GM18499 (cell line): ENCODE results near the gene ACAD8.
"Not testable (repeated sequence)": the region's sequence is repeated elsewhere in the genome, so short reads cannot be mapped to it uniquely, and the experiment has no call there.

ENCODE experiments used
- ATAC-seq: cut with Tn5 transposase; IDR thresholded peaks from one replicate; pipeline ENCODE4 v1.9.1; 2021; ENCODE audit warnings: moderate number of reproducible peaks; ENCODE audit not compliant: insufficient read depth, unreplicated experiment

Gene ACAD8

DNA sequence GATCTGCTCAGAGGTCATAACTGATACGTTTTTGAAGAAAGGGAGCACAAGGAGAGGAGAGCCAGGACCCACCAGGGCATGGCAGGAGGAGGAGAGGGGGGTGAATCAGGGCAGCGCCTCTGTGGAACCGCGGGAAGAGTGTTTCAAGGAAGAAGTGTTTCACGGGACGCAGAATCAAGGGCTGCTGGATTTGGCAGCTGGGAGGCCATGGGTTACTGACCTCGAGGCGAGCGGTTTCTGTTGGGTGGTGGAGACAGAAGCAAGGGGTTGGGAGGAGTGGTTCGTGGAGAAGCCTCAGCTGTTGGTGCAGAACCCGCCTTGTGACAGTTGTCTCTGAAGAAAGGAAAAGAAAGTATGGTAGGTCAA lies 15.8 kb upstream of the ACAD8 start:
- no peak for ATAC-seq

DNA sequence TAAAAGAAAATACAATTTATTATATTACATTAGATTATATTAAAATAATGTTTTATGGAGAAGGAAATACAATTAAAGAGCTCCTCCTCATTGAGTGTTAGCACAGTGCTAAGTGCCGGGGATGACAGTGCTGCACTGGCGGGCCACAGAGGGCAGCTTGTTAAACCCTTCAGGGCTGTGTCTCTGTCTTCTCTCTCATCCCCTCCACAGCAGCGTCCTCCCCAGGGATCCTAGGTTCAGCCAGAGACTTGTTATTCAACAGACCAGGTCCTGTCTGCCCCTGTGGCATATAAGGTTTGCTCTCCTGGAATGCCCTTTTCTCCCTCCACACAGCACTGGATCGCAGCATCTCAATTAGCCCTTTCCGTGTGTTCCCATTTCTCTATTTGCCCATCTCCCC lies 14.4 kb upstream of the ACAD8 start:
- ATAC-seq = no peak

DNA sequence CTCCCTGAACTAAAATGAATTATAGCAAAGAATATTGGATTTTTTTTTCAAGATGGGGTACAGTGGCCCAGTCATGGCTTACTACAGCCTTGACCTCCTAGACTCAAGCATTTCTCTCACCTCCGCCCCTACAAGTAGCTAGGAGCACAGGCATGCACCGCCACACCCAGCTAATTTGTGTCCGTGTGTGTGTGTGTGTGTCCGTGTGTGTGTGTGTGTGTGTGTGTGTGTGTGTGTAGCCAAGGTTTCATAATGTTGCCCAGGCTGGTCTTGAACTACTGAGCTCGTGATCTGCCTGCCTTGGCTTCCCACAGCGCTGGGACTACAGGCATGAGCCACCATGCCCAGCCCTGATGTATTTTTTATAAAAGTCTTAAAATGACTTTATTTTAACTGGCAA lies 12.8 kb upstream of the ACAD8 start:
- ATAC-seq = no peak

- no peak for ATAC-seq
Measured at GRCh38 chr11:134242376-134242775, 11.0 kb upstream of the ACAD8 start.

DNA sequence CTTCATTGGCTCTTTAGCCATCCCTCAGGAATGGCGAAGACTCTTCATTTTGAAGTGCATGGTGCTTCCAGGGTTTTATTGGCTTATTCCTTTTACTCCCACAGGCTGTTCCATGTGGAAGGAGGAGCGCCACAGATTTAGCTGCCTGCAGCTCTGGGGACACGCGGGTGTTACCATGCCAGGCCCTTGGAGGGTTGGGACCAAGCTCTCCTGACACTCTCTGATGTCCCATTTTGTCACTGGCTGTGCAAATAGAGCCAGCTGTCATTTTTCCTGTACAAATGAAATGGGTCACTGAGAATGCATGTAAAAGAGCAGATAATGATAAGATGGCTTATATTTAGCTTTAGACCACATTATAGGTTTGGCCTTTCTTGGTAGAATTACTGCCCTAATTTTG lies 9.5 kb upstream of the ACAD8 start:
- ATAC-seq = no peak

DNA sequence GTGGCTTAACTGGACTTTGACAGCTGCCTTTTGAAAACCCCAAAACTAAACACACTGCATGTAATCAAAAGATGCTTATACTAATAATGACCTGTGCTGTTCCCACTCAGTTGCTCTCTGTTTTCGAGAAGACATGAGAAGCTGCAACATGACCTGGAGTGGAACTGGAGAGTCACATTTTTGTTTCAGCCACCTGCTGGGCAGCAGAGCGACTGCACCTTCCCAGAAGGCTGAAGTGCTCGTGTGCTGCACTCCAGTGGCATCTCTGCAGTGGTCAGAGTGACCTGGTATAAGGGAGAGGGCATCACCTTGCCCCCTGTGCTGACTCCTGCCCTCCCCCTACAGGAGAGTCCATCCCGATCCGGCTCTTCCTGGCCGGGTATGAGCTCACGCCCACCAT lies 8.8 kb upstream of the ACAD8 start:
- peak; percentile 61 for ATAC-seq

DNA sequence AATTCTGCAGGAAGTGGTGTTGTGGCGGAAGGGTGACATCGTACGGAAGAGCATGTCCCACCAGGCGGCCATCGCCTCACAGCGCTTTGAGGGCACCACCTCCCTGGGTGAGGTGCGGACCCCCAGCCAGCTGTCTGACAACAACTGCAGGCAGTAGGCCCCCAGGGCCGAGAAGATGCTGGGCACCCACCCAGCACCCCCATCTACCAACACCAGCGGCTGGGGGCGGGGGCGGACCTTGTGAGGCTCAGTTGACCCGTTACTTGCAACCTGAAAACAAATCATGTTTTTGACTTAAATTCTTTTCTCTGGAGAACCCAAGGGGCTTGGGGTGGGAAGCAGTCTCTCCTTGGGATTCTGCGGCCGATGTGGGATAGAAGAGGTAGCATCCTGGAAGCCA lies 7.9 kb upstream of the ACAD8 start:
- no peak for ATAC-seq

- ATAC-seq = no peak
Measured at GRCh38 chr11:134246100-134246499, 7.3 kb upstream of the ACAD8 start.

DNA sequence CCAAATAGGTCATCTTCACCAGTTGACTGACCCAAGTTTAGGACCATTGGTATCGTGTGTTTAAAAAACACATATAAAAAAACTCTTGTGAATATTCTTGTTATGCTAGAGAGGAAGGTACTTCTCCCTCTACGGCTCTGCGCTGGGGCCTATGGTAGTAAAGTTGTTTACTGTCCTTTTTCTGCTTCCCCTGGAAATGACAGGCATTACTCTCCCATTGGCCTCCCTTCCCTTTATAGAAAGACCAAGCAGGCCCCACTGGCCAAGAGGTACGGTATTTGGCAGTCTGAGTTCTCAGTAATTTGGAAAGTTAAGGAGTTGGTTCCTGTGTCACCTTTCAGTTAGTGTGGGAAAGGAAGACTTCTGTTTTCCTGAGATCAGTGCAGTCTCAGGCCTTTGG lies 6.7 kb upstream of the ACAD8 start:
- no peak for ATAC-seq

DNA sequence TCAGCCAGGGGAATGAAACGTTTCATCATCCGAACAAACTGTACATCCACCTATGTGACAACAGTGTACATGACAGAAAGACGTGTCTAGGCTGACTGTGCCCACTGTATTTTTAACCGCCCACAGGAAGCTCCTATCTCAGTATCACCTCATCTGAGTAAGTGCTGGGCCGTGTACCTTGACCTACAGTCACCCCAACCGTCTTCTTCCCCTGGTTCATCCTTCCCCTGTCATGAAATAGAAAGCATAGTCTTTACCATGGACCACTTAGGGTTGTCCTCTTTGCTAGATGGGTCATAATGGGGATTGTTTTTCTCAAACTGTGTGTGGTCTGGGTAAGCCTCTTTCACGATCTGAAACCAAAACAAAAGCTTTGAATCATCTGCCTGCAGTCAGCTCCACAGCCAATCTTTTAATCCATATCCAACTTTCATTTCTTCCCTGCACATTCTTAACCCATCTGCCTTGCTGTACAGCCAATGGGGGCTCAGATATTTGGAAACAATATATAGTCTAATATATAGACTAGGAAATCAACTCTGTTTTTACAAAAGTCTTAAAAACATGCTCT lies 4.4 kb upstream of the ACAD8 start:
- ATAC-seq = no peak

GRCh38 chr11:134250246-134250645 lies 3.1 kb upstream of the ACAD8 start:
- no peak for ATAC-seq

GRCh38 chr11:134250675-134251074 lies 2.7 kb upstream of the ACAD8 start:
- no peak for ATAC-seq

DNA sequence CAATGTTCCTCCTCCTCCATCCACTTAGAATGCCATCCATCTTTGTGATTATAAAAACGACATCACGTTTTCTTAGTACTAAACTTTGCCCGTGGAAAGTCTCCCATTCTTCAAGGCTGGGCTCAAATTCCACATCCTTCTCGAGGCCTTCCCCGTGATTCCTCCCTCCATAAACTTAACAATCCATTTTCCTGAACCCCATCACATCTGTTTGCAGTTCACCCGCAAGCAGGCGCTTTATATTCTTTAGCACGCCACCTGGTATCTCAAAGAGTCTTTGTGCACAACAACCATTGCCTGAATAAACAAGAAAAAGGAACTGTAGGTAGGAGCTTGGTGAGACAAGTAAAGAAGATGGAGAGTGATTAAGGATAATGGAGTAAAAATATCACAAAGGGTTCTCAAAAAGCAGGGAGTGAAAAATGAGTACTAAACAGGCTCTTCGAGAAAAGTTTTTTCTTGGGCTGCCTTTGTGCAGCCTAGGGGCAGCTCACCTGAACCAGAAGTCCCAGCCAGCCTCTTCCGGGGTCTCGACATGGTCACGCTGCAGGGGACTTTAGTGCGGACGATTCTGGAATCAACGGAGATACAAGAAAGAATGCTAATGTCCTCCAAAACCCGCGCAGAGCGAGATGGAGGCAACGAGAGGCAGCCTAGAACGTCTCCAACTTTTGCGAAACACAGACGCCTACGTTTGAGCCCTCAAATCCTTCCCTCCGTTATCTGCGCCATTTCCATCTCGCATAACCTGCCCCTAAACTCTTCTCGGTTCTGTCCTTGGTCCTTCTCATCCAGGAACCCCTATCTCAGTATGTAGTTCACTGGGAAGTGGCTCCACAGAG lies 801 bp upstream of the ACAD8 start:
- ATAC-seq = peak; percentile 26

GRCh38 chr11:134254433-134255183 lies 1.2 kb downstream of the ACAD8 start:
- ATAC-seq = no peak

DNA sequence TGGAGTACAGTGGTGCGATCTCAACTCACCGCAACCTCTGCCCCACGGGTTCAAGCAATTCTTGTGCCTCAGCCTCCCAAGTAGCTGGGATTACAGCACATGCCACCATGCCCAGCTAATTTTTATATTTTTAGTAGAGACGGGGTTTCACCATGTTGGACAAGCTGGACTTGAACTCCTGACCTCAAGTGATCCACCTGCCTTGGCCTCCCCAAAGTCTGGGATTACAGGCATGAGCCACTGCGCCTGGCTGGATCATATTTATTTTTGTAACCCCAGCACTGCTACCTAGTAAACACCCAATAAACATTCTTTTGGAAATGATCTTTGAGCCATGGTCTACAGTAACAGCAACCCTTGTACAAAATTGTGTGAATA lies 1.8 kb downstream of the ACAD8 start:
- ATAC-seq = not testable (repeated sequence)

- ATAC-seq = no peak
Measured at GRCh38 chr11:134257101-134257500, 3.7 kb downstream of the ACAD8 start.

DNA sequence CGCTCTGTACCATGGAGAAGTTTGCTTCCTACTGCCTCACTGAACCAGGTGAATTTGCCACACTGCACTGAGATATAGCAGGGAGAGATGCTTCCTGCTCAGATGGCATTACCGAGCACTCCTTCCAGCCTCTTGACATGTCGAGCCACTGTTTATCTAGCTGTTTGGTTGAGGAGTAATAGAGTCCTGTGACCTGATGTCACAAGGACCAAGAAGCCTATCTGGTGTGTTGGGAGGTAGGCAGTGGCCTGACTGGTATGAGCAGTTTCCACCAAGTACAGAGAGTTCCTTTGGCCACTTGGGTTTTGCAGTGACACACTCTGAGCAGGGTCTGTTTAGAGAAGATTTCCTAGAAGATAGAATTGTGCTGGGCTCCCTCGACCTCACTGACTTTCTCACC lies 5.2 kb downstream of the ACAD8 start:
- no peak for ATAC-seq

- ATAC-seq = no peak
Measured at GRCh38 chr11:134260503-134260902, 7.1 kb downstream of the ACAD8 start.

DNA sequence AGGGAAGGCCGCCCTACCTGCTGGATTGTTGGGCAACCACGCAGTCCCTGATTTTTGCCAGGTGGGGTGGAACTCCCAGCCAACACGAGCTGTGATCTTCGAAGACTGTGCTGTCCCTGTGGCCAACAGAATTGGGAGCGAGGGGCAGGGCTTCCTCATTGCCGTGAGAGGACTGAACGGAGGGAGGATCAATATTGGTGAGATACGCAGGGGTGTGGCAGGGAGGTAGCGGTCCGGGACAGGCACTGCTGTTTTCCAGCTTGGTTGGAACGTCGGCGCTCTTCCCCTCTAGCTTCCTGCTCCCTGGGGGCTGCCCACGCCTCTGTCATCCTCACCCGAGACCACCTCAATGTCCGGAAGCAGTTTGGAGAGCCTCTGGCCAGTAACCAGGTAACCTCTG lies 7.6 kb downstream of the ACAD8 start:
- no peak for ATAC-seq

GRCh38 chr11:134261626-134262488 lies 8.5 kb downstream of the ACAD8 start:
- no peak for ATAC-seq
